Aorta (tissue), 5 donors: ENCODE measurements around the gene F8A1. TPM values are rescaled to one million over a fixed set of nuclear protein-coding genes. Genes with fewer than 3 reads are reported as not detected.
"Not testable (repeated sequence)": the region's sequence is repeated elsewhere in the genome, so short reads cannot be mapped to it uniquely, and the experiment has no call there.

Source experiments
- ATAC-seq: fragments of 200-7000 bp; cut with Tn5 transposase; one replicate; pipeline ENCODE4 v1.9.1; 2022; ENCODE audit warnings: moderate library complexity; ENCODE audit not compliant: low FRiP score
- DNase-seq, 2 donors: peaks; one replicate each; pipeline ENCODE4 v3.0.0-alpha.2; 2020
- H3K27ac ChIP-seq, 2 donors: one replicate each; pipeline ENCODE4 v1.5.1; 2013; ENCODE audit warnings: low read length in 2 of 2, mild to moderate bottlenecking in 2 of 2, moderate library complexity in 2 of 2, control low read depth in 1 of 2, inconsistent platforms in 1 of 2, low read depth in 1 of 2
- H3K27me3 ChIP-seq, 2 donors: one replicate each; pipeline ENCODE4 v1.6.1; 2013; ENCODE audit warnings: control low read depth in 1 of 2, low read length in 1 of 2, mild to moderate bottlenecking in 1 of 2, moderate library complexity in 1 of 2; ENCODE audit not compliant: insufficient read depth in 2 of 2, control insufficient read depth in 1 of 2
- H3K36me3 ChIP-seq, 2 donors: one replicate each; pipeline ENCODE4 v1.6.1; 2013; ENCODE audit warnings: control low read depth in 1 of 2, low read length in 1 of 2, mild to moderate bottlenecking in 1 of 2; ENCODE audit not compliant: insufficient read depth in 2 of 2, control insufficient read depth in 1 of 2
- H3K4me1 ChIP-seq, 2 donors: one replicate each; pipeline ENCODE4 v1.6.1; 2013; ENCODE audit warnings: low read length in 2 of 2, control low read depth in 1 of 2, mild to moderate bottlenecking in 1 of 2, moderate library complexity in 1 of 2; ENCODE audit not compliant: insufficient read depth in 2 of 2, control insufficient read depth in 1 of 2
- H3K4me3 ChIP-seq, 2 donors: one replicate each; pipeline ENCODE4 v1.5.1; 2013; ENCODE audit warnings: low read length in 2 of 2, control low read depth in 1 of 2, mild to moderate bottlenecking in 1 of 2
- H3K9me3 ChIP-seq: one replicate; pipeline ENCODE4 v1.6.1; 2013; ENCODE audit warnings: mild to moderate bottlenecking, low read length; ENCODE audit not compliant: control insufficient read depth
- WGBS, 2 donors: extraction: QIAGEN DNeasy Blood & Tissue Kit; methylation state at CpG; one replicate each; pipeline ENCODE4 v1.1.7; 2013; 5-methylcytosine and 5-hydroxymethylcytosine counted together
- intact Hi-C, 2 donors: fragments of 100-400 bp; cut with DNase I; formaldehyde crosslinking; loops; one replicate each; pipeline versions ENCODE4 v1.14.2 to v1.15.0; 2022
- polyA plus RNA-seq, 2 donors: library from polyadenylated mRNA; stranded (reverse); fragments of 200-250 nt; gene quantifications; one replicate each; pipeline ENCODE4 v1.2.3, GENCODE V29; 2013
- total RNA-seq, 2 donors: library from RNA; stranded (reverse); fragmentation: NEBNext Ultra II Directional; extraction: Animal tissue kit (Norgen Biotek cat#: 25700); gene quantifications; one replicate each; pipeline ENCODE4 v1.2.1, GENCODE V29; 2021
- donor health status: healthy with polysubstance abuse.
- donor health status: Bipolar disorder and iron deficiency.
- donor health status: DM: no; HTN: no; CAD: no.
- donor health status: DM: no; HTN: no; CAD: no.
- donor health status: DM: yes; HTN: yes; CAD: no.

F8A1 gene
- total and polyA plus RNA-seq, 4 donors, result 14.7 to 24.6 (median 16.1) TPM

GRCh38 chrX:154886789-154887221, 650 bp downstream of the F8A1 start:
- ATAC-seq, result peak; percentile 43
- H3K9me3 ChIP-seq, H3K27ac ChIP-seq, H3K4me3 ChIP-seq, H3K27me3 ChIP-seq, DNase-seq, intact Hi-C loops, H3K4me1 ChIP-seq, H3K36me3 ChIP-seq: not testable (repeated sequence)
- WGBS, 2 donors, result no CpG with 5 or more reads among the region's 62 CpGs

GRCh38 chrX:154890990-154891639, 5.0 kb downstream of the F8A1 start:
- 25 to 47% methylated on average over 1 of the region's 1 CpG for WGBS, 2 donors
- DNase-seq (no peak), ATAC-seq (no peak)
- intact Hi-C loops, result no loop called here
- Histone ChIP-seq H3K4me1 (no peaks in the 10 kb centered on the region), H3K27ac (no peak overlapping the region), H3K9me3 (no peaks in the 10 kb centered on the region), H3K36me3 (no peaks in the 10 kb centered on the region), H3K27me3 (no peaks in the 10 kb centered on the region), H3K4me3 (no peak overlapping the region)

- Histone ChIP-seq H3K36me3 (no peaks in the 10 kb centered on the region), H3K4me1 (no peaks in the 10 kb centered on the region), H3K9me3 (no peaks in the 10 kb centered on the region), H3K4me3 (no peak overlapping the region), H3K27me3 (no peaks in the 10 kb centered on the region), H3K27ac (no peak overlapping the region)
- no peak for DNase-seq
- 48 to 91% methylated on average over 1 of the region's 1 CpG for WGBS, 2 donors
- intact Hi-C loops, result no loop called here
- no peak for ATAC-seq
Observed at GRCh38 chrX:154892296-154892695, 6.1 kb downstream of the F8A1 start.

GRCh38 chrX:154900323-154900722, 14.2 kb downstream of the F8A1 start:
- no peak overlapping the region for H3K27ac ChIP-seq
- no peaks in the 10 kb centered on the region for H3K4me1 ChIP-seq
- ATAC-seq (no peak), DNase-seq (no peak)
- intact Hi-C loops, result no loop called here
- 80 to 91% methylated on average over 8 of the region's 8 CpGs for WGBS, 2 donors
- H3K4me3 ChIP-seq, result no peak overlapping the region
- no peaks in the 10 kb centered on the region for H3K27me3 ChIP-seq
- H3K36me3 ChIP-seq, result no peaks in the 10 kb centered on the region
- no peaks in the 10 kb centered on the region for H3K9me3 ChIP-seq

GRCh38 chrX:154902408-154902807, 16.3 kb downstream of the F8A1 start:
- H3K27ac ChIP-seq, result no peak overlapping the region
- H3K36me3 ChIP-seq, result no peaks in the 10 kb centered on the region
- DNase-seq (no peak), ATAC-seq (no peak)
- H3K4me1 ChIP-seq, result no peaks in the 10 kb centered on the region
- 63 to 98% methylated on average over 1 of the region's 1 CpG for WGBS, 2 donors
- no peaks in the 10 kb centered on the region for H3K27me3 ChIP-seq
- intact Hi-C loops, result no loop called here
- H3K4me3 ChIP-seq, result no peak overlapping the region
- no peaks in the 10 kb centered on the region for H3K9me3 ChIP-seq

DNA sequence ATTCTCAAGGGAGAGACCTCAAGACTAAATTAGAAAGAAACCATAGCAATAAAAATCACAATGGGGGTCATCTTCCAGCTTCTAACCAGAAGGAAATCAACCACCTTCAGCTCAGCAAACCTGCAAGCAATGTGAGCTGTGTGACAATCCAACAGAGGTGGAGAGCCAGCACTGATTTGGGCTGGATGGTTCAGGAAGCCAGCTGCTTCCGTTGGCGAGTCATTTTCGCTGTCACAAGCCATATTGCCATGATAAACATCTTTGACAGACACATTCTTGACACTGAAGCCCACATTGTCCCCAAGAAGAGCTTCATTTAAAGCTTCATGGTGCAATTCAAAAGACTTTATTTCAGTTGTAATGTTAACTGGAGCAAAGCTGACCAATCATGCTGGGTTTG, 22.7 kb downstream of the F8A1 start:
- intact Hi-C loops, result no loop called here

DNA sequence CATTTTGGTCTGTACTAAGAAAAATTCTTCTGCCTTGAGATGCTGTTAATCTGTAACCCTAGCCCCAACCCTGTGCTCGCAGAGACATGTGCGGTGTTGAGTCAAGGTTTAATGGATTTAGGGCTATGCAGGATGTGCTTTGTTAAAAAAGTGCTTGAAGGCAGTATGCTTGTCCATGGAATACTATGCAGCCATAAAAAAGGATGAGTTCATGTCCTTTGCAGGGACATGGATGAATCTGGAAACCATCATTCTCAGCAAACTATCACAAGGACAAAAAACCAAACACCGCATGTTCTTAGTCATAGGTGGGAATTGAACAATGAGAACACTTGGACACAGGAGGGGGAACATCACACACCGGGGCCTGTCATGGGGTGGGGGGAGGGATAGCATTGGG, 23.9 kb downstream of the F8A1 start:
- H3K36me3 ChIP-seq, H3K27ac ChIP-seq, ATAC-seq, H3K4me3 ChIP-seq, H3K4me1 ChIP-seq, DNase-seq, intact Hi-C loops, H3K27me3 ChIP-seq, H3K9me3 ChIP-seq: not testable (repeated sequence)
- 87 to 96% methylated on average over 4 of the region's 4 CpGs for WGBS, 2 donors

More for the DNA sequence above, 22.7 kb downstream of the F8A1 start:
- H3K9me3 ChIP-seq, result no peaks in the 10 kb centered on the region
- H3K27me3 ChIP-seq, result no peaks in the 10 kb centered on the region
- H3K36me3 ChIP-seq, result no peaks in the 10 kb centered on the region
- no peaks in the 10 kb centered on the region for H3K4me1 ChIP-seq
- no peak overlapping the region for H3K27ac ChIP-seq
- ATAC-seq (no peak), DNase-seq (no peak)
- no peak overlapping the region for H3K4me3 ChIP-seq
- WGBS, 2 donors, result 57 to 69% methylated on average over 3 of the region's 3 CpGs

GRCh38 chrX:154910528-154910927, 24.4 kb downstream of the F8A1 start:
- H3K27ac ChIP-seq, H3K4me1 ChIP-seq, H3K27me3 ChIP-seq, H3K4me3 ChIP-seq, DNase-seq, intact Hi-C loops, H3K36me3 ChIP-seq, ATAC-seq, H3K9me3 ChIP-seq: not testable (repeated sequence)
- 85 to 92% methylated on average over 11 of the region's 11 CpGs for WGBS, 2 donors

- no peaks in the 10 kb centered on the region for H3K9me3 ChIP-seq
- H3K27ac ChIP-seq, result no peak overlapping the region
- WGBS, 2 donors, result 58 to 94% methylated on average over 2 of the region's 2 CpGs
- H3K36me3 ChIP-seq, result no peaks in the 10 kb centered on the region
- no peak for ATAC-seq
- no peak for DNase-seq
- H3K27me3 ChIP-seq, result no peaks in the 10 kb centered on the region
- H3K4me3 ChIP-seq, result no peak overlapping the region
- H3K4me1 ChIP-seq, result no peaks in the 10 kb centered on the region
- intact Hi-C loops, result no loop called here
Observed at GRCh38 chrX:154914052-154914451, 27.9 kb downstream of the F8A1 start.
